Measurements from ENCODE around the gene FRMD8.

Gene FRMD8

GRCh38 chr11:65415499-65416340 is 29.3 kb downstream of the FRMD8 start:
- no peak for DNase-seq

GRCh38 chr11:65416341-65416824 is 29.9 kb downstream of the FRMD8 start:
- peak; percentile 84 to 85 for DNase-seq

- peak; percentile 38 to 55 for DNase-seq
Measured at GRCh38 chr11:65416841-65417701, 30.6 kb downstream of the FRMD8 start.

DNA sequence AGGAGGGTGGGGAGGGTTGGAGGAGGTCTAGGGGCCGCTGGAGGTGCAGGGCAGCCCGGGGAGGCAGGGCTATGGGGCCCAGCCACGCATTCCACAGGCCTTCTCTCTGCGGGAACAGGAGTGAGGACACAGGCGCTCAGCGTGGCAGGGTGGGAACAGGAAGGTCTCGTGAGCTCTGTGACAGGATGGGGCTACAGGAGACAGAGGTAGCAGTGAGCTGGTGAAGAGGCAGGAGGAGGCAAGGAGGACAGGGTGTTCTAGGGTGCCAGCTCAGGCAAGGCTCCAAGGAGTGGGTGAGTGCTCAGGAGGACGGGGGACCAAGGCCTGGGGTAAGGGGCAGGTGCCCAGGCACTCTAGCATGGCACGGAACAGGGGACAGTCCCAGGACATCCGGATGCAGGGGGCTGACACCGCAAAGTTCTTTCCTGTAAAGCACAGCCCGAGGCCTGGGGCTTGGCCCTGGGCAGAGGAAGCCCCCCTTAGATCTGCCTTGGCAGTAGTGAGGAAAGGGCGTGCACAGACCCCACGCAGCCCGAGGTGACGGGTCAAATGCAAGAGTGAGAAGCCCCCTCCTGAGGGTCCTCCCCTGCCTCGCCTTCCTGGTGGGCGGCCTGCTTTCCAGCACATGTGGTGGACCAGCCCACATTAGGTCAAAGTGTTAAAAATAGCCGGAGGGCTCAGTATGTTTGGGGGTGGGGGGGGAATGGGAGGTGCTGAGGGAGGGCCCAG is 31.4 kb downstream of the FRMD8 start:
- peak in 1 of 2 experiments; percentile 55 for DNase-seq

GRCh38 chr11:65418431-65418680 is 31.9 kb downstream of the FRMD8 start:
- no peak for DNase-seq

DNA sequence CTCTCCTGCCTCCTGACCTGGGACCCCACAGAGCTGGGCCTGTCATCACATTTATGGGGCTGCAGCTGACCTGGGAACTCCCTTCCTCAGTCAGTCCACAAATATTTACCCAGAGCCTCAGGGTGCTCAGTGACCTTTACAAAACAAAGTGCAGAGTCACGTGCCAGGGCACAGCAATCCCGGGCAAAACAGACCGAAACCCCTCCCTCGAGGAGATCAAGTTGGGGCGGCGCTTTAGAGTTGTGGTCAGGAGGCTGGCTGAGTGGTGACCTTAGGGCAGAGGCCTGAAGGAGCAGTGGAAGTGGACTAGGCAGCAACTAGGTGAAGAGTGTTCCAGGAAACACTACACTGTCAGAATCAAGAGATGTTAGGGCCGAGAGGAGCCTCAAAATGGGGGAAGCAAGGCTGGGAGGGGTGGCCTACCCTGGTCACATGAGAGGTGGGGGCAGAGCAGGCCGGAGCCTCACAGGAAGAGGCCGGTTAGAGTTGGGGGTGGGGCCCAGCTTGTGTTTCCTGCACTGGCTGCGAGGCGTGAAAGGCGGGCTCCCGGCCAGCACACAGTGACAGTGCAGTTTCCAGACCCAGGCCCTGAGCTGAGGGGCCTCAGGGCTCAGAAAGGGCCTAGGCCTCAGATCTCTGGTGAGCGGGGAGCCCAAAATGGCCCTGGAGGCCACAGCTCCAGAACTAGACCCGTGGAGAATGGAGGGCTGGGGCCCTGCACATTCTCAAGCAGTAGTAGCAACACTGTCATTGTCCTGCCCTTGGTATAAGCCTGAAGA is 32.4 kb downstream of the FRMD8 start:
- peak; percentile 95 to 96 for DNase-seq

DNA sequence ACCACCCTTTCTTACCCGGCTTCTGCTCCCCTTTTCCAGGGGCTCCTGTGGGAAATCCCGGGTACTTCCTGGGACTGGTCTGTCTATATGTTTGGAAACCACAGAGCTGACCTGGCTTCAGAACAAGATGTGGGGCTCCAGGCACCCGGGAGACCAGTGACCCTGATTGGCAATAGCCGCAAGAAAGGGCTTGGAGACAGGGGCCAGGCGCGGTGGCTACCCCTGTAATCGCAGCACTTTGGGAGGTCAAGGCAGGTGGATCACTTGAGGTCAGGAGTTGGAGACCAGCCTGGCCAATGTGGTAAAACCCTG is 33.0 kb downstream of the FRMD8 start:
- no peak for DNase-seq

DNA sequence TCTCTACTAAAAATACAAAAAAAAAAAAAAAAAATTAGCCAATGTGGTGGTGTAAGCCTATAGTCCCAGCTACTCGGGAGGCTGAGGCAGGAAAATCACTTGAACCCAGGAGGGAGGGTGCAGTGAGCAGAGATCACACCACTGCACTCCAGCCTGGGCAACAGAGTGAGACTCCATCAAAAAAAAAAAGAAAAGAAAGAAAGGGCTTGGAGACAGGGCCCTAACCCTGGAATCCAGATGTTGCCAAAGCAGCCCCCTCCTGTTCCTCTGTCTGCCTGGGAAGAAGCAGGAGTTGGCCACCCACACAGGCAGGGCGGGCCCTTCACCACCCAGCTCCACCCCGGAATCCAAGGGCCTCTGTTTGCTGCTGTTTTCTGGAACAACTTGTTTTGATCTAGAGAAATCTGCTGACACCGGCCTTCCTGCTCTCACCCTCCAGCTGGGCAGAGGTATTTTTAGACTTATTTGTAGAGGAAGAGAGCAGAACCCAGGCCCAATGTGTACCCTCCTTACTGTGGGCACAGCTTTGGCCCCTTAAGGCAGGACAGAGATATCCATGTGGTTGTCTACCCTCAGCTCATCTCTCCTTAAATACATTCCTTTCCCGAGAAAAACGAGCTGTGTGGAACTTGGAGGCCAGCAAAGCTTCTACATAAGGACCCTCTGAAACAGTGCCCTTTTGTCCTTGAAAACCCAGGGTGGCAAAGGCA is 33.5 kb downstream of the FRMD8 start:
- peak; percentile 38 to 45 for DNase-seq

- no peak for DNase-seq
Measured at GRCh38 chr11:65420506-65420905, 34.1 kb downstream of the FRMD8 start.

DNA sequence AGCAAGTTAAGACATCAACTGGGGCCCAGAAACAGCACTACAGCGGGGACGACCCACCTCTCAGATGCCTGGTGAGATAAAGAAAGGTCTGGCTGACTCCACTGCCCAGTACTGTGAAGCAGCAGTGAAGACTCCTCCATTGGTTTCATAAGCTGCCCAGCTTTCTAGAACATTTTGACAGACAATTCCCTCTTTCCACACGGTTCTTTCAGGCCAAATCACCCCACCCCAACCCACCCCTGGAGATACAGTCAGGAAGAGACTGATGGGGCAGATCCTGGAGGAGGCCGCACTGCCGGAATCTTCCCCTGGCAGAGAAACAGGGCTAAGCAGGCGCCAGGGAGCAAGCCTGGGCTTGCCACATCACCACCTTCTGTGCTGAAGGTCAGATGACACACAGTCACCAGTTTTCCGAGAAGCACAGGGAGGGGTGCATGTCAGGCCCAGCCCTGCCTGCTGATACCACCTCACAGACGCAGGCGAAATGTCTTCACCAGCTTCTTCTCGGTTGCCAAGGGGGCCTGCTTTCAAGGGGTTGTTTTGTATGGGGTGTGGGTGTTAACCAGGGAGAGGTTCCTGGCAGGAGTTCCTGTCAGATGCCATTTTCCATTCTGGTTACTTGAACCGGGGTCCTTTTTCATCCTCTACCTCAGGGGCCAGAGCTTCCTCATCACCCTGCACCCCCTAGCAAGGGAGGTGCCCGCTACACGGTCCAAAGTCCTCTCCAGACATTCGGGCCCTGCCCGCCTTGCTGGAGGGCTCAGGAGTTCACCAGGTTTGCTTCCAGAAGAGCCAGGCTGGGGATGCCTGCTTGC is 34.7 kb downstream of the FRMD8 start:
- peak; percentile 54 to 85 for DNase-seq

DNA sequence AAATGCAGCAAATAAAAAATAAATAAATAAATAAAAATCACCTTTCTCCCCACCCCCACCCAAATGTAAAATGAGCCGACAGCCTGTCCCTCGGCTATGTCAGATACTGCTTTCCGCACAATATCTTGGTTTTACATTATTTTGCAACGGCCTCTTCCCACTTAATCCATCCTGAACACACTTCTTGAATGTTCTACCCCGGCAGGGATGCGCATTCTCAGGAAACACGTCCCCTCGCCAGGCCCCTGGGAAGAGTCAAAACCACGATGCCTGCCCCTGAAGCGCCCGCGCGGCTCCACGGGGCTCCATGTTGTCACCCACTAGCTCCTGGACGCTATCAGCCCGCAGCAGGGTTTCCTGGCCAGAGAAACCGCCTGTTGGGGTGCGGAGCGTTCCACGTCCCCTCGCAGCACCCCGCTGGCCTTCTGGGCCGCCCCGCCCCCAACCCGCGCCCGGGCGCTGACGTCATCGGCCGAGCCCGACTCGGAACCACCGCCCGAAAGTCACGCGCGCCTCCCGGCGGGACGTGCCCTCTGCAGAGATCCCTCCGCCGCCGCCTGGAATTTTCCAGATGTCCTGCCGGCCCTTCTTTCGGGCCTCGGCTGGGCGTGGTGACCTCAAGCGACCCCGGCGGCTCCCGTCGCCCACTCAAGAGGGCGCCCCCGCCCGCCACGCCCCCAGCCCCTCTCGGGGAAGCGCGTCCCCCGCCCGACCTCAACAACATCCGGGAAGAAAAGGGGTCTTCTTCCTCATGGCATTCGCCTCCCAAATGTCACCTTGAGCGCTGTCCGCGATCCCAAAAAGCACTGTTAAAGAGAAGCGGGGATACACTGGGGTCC is 35.6 kb downstream of the FRMD8 start:
- DNase-seq, result peak; percentile 63 to 81

DNA sequence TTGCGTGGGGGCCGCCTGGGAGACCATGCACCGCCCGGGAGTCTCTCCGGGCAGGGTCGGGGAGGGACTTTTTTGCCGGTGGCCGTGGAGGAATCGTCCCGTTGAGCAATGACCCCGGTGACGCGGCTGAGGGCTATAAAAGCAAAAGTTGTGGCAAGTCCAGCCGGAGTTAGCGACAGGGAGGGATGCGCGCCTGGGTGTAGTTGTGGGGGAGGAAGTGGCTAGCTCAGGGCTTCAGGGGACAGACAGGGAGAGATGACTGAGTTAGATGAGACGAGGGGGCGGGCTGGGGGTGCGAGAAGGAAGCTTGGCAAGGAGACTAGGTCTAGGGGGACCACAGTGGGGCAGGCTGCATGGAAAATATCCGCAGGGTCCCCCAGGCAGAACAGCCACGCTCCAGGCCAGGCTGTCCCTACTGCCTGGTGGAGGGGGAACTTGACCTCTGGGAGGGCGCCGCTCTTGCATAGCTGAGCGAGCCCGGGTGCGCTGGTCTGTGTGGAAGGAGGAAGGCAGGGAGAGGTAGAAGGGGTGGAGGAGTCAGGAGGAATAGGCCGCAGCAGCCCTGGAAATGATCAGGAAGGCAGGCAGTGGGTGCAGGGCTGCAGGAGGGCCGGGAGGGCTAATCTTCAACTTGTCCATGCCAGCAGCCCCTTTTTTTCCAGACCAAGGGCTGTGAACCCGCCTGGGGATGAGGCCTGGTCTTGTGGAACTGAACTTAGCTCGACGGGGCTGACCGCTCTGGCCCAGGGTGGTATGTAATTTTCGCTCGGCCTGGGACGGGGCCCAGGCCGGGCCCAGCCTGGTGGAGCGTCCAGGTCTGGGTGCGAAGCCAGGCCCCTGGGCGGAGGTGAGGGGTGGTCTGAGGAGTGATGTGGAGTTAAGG is 36.4 kb downstream of the FRMD8 start, which contains the start of gene NEAT1:
Gene NEAT1 (plus strand): TSS at position 166 of the 883 bp plus-strand sequence.
- peak in 1 of 2 experiments; percentile 46 for DNase-seq

GRCh38 chr11:65423516-65424204 is 37.2 kb downstream of the FRMD8 start:
- no peak for DNase-seq

DNA sequence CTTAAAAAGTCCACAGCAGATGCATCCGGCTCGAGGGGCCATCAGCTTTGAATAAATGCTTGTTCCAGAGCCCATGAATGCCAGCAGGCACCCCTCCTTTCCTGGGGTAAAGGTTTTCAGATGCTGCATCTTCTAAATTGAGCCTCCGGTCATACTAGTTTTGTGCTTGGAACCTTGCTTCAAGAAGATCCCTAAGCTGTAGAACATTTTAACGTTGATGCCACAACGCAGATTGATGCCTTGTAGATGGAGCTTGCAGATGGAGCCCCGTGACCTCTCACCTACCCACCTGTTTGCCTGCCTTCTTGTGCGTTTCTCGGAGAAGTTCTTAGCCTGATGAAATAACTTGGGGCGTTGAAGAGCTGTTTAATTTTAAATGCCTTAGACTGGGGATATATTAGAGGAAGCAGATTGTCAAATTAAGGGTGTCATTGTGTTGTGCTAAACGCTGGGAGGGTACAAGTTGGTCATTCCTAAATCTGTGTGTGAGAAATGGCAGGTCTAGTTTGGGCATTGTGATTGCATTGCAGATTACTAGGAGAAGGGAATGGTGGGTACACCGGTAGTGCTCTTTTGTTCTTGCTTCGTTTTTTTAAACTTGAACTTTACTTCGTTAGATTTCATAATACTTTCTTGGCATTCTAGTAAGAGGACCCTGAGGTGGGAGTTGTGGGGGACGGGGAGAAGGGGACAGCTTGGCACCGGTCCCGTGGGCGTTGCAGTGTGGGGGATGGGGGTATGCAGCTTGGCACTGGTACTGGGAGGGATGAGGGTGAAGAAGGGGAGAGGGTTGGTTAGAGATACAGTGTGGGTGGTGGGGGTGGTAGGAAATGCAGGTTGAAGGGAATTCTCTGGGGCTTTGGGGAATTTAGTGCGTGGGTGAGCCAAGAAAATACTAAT is 38.0 kb downstream of the FRMD8 start:
- DNase-seq, result no peak

GRCh38 chr11:65425105-65425970 is 38.9 kb downstream of the FRMD8 start:
- DNase-seq, result no peak

Data from NCI-H2081 (cell line).